ENCODE data around the gene VPS9D1.
A peak's percentile ranks its signal among the peaks of the same experiment; 100 is the strongest.
"Not testable (repeated sequence)": the region's sequence is repeated elsewhere in the genome, so short reads cannot be mapped to it uniquely, and the experiment has no call there.

VPS9D1 gene

DNA sequence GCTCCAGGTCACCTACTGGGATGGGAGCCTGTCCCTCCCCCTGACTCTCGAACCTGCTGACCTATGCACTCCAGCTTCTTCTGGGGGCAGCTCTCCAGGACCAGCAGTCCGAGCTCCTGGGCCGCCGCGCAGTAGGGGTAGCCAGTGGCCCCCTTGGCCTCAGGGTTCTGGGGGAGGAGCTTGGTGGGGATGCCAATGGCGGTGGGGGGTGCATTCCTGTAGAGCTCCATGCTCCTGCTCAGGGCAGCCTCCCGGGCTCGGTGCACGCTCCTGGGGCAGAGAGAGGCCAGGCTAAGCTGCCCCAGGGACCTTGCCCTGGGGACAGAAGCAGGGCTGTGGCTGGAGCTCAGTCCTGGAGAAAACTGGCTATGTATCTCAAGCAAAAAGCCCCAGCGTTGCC, 11.5 kb downstream of the VPS9D1 start:
- no peak for DNase-seq

DNA sequence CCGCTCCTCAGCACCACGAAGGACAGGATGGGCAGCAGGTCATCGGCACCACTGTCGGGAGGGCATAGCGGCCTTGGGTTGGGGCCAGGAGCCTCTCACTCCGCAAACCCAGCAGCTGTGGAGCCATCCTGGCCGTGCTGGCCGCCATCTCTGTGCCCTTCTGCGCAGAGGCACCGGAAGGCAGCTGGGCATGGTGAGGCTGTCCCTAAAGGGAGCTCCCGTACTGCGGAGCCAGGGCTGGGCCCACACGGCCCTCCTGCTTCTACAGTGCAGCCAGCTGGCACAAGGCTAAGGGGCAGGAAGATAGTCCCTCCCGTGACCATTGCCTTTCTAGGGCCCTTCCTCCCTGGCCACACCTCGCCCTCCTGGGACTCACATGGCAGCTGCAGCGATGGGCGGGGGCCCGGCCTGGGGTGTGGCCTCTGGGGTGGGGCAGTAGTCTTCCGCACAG, 12.2 kb downstream of the VPS9D1 start:
- no peak for DNase-seq

DNA sequence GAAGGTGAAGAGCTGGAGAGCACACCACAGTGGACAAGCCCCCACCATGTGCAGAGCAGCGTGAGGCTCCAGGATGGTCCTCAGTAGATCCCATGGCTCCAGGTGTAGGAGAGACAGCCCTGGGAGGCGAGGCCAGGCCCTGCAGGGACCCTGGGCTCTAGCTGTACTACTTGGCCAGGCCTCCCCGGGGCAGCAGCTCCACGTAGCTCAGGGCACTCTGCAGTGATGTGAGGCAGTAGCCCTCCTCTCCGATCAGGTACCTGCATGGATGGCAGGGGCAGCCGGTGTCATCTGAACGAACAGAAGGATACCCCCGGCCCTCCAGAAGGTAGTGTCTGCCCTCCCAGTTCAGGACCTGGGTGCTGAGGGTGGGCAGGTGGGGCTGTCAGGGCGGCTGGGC, 13.0 kb downstream of the VPS9D1 start:
- no peak for DNase-seq

DNA sequence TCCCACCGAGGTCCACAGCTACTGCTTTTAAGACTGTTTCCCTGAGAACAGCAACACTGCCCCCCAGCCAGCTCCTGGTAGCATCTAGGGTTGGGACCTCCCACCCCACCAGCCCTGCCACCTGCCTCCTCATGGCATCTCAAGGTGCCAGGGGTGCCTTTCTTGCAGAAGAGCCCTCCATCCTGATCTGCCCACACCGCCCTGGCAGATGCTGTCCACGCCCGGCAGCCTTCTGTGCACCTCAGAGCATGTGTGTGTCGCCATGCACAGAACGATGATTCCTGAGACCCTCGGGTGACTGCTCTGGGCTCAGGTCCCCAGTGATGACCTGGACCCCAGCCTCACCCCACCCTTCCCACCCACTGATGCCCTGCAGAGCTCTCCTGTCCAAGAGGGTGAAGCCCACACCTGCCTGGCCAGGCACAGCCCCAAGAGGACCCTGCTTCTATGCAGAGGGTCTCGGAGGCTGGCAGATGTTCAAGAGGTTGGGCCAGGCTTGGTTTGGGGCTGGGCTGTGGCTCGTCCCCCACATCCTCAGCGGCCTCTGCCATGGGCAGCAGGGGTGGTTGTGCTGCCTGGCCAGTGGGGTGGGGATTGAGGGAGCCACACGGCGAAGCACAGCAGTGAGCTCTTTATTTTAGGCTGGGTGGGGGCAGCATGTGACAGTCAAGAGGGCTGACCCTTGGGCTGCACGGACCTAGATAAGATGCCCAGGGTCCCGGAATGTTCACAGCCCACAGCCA, 14.0 kb downstream of the VPS9D1 start:
- DNase-seq: no peak

DNA sequence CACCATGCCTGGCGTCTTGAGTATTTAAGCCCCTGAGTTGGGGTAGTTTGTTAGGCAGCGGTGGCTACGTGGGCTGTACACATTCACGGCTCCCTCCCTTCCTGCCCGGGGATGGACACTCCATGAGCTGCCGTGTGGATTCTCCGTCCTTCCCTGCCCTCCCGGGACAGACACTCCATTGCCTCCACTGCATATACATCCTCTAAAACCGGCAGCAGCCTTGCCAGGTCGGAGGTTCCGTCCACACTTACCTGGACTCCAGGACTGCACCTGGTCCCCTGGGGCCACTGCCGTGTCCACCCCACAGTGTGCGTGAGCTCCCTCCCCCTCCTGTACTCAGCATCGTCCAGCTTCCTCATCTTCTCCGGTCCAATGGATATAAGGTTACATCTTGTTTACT, 15.7 kb downstream of the VPS9D1 start:
- no peak for DNase-seq

DNA sequence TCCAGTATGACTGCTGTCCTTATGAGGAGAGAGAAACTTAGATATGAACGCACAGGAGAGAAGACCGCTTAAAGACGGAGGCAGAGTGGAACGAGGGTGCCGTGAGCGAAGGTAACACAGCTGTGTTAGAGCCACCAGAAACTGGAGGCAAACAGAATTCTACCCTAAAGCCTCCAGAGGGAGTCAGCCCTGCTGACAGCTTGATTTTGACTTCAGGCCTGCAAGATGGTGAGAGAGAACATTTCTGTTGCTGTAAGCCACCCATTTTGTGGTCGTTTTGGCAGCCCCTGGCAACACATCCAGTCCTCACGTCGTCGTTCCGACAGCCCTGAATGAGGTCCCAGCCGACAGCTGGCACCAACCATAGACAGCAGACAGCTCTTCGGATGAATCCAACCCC, 16.4 kb downstream of the VPS9D1 start:
- DNase-seq: no peak

DNA sequence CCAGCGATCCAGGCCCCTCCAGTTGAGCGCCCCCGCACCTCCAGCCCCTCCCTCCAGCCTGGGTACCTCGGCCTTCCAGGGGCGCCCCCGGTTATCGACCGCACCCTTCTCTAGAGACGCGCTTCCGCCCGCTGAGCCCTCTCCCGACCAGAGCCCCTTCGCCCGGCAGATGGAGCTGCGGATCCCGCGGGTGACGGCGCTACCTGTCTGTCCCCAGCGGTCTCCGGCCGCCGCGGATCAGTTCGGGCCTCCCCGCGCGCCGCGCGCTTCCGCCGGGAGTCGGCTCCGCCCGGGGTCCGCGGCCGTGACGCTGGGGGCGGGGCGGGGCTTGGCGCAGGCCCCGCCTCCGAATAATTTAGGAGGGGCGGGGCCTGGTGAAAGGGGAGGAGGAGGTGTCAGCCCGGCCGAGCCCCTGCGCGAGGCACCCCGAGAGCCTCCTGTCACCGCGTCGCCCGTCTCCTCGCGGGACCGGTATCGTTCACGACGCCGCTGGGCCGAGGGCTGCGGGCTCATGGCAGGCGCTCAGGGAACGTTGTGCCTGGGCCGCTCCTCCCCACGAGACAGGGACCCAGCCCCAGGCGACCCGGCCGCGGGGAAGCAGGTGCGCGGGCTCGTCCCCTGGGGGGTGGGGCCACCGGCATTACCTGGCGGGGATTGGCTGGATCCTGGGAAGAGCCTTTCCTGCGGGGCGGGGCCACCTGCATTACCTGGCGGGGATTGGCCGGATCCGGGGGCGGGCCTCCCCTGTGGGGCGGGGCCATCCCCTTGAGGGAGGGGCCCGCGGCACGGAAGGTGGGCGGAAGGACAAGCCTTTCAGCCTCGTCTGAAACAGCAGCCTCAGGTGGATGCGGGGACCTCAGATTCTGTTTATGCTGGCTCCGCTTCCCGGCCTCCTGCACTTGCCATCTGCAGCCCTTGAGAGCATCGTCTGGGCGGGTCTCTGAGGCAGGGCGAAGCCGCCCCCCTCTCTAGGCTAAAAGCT, 19.0 kb downstream of the VPS9D1 start, which contains the start of gene SPATA2L:
Gene SPATA2L, minus strand, starts transcription at position 281 of the 982 bp plus-strand sequence. CDS start 473 bp downstream, outside the sequence.
- peak; percentile 94 for DNase-seq

DNA sequence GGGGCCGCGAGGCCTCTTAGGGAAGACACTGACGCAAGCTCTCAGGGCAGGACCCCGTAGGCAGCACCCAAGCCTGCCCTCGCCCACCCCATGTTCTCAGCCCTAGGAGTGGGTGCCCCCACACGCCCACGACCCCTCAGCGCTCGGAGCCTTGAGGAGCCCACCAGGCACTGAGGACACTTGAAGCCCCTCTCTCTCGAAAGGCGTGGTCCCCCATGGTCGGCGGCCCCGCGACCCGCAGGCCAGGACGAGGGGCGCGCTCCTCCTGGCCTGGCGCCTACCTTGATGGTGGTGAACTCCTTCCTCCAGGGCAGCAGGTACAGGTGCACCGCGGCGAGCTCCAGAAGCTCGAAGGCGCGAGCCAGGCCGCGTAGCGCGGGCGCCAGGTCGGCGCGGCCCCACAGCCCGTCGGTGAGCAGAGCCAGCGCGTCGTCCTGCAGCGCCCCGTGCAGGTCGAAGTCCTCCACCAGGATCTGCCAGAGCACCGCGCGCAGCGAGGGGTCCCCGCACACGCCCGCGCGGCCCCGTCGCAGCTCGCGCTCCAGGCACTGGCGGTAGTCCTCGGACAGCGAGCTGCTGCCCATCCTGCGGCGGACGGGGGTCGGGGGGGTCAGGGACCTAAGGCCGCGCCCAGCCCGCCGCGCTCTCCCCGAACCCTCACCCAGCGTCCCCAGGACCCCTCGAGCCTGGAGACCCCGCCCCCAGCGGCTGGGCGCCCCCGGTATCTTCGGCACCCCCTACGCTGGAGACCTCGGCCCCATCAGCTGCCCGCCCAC, 19.9 kb downstream of the VPS9D1 start:
- DNase-seq: peak; percentile 49

DNA sequence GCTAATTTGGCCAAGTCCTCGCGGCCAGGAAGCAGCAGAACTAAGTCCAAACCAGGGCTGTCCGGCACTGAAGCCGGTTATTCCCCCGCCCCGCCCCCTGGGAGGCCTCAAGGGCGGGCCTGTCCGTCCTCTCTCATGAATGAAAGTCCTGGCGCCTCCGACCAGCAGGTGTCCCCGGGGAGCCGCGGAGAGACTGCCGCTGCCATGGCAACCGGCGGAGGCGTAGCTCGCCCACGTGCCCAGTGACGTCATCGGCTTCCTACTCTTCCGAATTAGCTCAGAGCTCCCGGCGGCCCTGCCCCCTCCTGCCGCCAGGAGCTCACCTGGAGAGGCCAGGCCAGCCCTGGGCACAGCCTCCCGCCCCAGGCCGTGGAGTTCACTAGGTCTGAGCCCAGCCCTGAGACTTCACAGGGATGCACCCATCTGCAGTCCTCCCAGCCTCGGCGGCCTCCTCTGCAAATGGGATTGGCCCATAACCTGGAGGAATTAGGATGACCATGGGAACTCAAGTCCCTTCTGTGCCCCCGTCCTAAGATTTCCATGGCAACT, 20.5 kb downstream of the VPS9D1 start:
- peak; percentile 87 for DNase-seq

DNA sequence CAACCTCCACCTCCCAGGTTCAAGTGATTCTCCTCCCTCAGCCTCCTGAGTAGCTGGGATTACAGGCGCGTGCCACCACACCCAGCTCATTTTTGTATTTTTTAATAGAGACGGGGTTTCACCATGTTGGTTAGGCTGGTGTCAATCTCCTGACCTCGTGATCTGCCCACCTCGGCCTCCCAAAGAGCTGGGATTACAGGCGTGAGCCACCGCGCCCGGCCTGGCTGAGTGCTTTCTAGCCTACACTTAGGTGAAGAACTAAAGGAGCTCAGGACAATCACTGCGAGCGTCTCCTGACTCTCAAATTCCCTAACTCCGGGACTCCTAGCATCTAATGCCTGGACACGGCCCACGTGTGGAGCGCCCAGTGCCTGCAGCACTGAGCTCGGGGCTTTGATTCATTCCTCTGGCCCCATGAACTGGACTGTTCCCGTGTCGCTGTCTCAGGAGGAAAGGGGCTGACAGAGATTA, 21.0 kb downstream of the VPS9D1 start:
- DNase-seq: not testable (repeated sequence)

DNA sequence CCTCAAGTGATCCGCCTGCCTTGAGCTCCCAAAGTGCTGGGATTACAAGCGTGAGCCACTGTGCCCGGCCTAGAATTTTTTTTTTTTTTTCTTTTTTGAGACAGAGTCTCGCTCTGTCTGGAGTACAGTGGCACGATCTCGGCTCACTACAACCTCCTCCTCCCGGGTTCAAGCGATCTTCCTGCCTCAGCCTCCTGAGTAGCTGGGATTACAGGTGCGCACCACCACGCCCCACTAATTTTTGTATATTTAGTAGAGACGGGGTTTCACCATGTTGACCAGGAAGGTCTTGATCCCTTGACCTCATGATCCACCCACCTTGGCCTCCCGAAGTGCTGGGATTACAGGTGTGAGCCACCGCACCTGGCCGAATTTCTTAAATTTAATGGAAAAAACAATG, 22.0 kb downstream of the VPS9D1 start:
- DNase-seq: not testable (repeated sequence)

DNA sequence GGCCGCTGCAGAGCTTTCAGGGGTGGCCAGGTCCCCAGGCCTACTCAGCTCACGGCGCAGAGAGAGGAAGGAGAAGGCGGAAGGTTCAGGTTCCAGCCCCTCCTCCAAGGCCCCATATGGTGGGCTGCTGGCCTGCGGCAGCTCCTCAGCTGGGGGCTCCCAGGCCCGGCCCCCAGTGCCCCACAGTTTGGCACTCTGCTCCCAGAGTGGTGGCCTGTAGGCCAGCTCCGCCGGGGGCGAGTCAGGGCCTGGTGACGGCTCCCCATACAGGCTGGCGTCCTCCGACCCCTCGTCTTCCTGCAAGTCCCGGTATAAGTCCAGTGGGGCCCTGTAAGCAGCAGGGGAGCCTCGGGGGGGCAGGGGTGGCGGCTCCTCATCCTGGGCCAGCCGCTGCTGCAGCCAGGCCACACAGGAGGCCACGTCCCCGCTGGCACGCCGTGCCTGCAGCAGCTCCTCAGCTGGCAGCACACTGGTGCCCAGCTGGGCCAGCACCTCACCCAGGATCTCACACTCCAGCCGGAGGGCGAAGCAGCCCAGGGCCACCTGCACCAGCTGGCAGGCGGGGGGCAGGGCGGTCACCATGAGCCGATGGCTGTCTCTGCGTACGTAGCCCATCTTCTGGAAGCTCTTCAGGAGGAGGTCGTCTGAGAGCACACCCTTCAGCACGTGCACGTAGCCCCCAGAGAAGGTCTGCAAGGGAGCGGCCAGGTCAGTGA, 22.9 kb downstream of the VPS9D1 start:
- DNase-seq: no peak

DNA sequence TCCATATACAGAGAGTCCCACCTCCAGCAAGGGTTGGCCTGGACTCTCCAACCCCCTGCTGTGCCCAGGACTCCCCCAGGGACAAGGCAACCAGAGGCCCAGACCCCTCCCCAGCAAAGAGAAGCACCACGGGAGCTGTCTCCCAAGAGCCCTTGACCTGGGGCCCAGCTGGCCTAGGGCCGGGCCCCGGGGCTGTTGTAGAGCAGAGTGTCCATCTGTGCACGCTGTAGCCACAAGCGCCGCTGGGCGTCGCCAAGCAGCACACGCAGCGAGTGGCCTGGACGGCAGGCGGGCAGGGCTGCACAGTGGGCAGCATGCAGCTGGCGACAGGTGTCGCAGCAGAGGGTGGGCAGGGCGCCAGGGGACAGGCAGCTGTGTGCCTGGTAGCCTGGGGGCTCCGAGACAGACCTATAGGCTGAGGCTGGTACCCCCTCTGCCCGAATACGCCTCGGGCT, 23.5 kb downstream of the VPS9D1 start:
- DNase-seq: no peak

DNA sequence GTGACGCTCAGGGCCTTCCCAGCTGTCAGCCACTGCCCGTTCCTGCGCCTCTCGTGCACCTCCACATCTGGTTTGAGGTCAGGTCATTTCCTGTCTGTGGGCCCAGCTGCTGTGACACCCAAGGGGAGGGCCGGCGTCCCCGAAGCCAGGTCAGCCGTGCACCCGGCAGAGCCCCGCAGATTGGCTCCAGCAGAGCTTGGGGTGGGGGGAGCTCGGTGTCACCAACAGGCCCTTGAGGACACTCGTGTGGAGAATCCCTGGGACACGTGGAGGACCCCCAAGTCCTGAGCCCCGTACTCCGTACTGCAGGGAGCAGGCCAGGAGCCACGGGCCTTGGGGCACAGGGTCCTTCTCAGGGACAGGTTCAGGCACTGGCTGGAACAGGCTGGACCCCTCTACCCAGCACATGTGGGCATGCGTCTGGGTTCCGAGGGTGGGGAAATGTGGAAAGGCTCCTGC, 24.0 kb downstream of the VPS9D1 start:
- DNase-seq: peak; percentile 39

DNA sequence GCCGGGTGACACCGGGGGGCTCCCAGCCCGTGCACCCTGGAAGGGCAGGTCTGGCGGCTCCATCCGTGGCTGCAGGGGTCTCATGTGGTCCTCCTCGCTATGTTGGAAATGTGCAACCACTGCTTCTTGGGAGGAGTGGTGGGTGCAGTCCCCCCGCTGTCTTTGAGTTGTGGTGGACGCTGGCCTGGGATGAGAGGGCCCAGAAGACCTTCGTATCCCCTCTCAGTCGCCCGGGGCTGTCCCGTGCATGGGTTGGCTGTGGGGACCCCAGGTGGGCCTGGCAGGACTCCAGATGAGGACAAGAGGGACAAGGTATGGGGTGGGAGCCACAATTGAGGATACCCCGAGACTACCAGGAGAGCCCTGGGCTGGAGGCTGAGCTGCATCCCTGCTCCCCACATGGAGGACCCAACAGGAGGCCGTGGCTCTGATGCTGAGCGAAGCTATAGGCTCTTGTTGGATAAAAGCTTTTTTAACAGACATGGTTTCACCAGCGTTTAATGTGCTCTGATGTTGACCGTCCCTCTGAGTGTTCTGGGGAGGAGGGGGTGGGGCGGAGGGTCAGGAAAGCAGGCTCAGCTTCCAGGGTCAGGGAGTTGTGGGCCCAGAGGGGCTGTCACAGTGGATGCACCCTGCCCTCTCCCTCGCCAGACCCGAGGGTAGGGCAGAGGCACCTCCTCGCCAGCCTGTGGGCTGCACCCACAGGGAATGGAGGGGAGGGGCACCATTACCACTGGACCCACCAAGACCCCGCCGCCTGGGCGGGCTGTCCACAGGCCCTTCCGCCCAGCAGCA, 24.6 kb downstream of the VPS9D1 start:
- DNase-seq: no peak

DNA sequence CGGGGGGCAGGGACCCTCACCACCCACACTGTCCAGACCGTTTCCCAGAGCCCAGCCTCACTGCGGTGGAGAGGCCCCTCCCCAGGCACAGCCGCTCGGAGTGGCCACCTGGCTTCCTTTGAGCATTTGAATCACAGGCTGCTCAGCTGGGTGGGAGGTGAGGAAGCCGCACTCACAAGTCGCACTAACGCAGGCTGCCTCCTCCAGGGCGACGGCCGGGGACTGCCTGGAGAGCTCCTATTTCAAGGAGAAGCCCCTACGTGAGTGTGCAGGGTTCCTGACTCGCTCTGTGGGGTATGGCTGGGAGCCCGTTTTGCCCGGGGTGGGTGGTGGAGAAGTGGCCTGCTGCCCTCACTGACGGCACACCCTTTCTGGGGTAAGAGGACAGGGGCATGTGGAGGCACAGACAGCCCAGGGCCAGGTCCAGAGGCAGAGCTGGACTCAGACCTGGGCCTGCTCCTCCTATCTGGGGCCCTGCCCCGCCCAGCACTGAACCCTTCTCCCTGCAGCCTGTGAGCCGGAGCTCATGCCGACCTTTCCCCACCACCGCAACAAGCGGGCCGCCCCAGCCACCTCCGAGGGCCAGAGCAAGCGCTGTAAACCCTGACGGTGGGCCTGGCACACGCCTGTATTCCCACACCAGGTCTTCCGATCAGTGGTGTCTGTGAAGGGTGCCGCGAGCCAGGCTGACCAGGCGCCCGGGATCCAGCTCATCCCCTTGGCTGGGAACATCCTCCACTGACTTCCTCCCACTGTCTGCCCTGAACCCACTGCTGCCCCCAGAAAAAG, 25.4 kb downstream of the VPS9D1 start:
- no peak for DNase-seq

DNA sequence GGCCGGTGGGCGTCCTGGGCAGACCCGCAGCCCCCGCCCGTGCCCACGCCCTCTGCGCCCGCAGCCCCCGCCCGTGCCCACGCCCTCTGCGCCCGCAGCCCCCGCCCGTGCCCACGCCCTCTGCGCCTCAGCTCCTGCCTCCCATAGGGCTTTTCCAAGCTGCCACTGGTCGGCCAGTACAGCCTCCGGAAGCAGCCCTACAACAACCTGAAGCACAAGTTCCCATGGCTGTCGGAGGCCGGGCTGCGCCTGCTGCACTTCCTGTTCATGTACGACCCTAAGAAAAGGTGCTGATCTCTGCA, 26.0 kb downstream of the VPS9D1 start:
- not testable (repeated sequence) for DNase-seq

DNA sequence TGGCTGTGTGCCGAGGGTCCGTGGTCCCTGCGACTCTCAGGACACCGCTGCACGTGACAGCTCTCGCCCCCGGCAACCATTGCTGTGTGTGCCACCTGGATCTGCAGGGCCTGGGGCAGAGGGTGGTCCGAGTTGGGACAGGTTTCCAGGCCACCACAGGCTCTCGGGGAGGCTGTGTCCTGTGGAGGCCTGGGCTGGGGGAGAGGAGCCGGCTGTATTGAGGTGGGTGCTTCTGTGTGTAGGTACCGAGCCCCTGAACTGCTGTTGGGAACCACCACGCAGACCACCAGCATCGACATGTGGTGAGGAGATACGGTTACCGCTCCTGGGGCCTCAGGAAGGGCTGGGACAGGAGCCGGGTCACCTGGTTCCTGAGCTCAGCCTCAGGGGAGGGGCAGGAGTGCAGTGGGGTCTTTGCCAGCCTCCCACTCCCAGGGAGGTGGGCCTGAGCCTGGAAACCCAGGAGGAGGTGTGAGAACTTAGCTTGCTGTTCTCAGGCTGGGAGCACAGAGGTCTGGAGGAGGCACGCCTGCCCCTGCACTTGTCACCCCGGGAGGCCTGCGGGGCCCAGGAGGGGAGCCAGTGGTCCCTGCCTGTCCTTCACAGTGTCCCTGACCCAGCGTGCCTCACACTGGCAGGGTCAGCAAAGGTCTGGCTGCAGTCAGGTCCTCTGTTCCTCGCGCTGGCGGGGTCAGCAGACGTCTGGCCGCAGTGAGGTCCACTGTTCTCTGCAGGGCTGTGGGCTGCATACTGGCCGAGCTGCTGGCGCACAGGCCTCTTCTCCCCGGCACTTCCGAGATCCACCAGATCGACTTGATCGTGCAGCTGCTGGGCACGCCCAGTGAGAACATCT, 26.5 kb downstream of the VPS9D1 start:
- DNase-seq: no peak

DNA sequence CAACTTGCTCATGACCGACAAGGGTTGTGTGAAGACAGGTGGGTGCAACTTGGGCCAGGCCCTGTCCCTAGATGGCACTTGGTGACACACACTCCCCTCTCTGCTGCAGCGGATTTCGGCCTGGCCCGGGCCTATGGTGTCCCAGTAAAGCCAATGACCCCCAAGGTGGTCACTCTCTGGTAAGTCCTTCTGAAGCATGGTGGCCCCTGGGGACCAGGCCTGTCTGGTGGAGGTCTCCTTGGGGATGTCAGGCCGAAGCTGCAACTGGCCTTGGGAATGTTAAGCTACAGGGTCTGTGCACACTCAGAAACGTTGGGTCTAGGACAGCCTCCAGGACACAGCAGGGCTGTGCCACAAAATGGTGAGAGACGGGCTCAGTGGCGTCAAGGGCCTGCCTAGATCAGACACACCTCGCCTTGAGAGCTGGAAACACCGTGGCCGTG, 27.4 kb downstream of the VPS9D1 start:
- no peak for DNase-seq

All from activated gamma-delta T cell (primary cell).